HG03432 (cell line): ENCODE results near the gene ZSWIM3.
A peak's percentile ranks its signal among the peaks of the same experiment; 100 is the strongest.

Source experiments
- ATAC-seq: cut with Tn5 transposase; IDR thresholded peaks from one replicate; pipeline ENCODE4 v1.9.1; 2021; ENCODE audit warnings: mild to moderate bottlenecking, moderate library complexity; ENCODE audit not compliant: unreplicated experiment

The ZSWIM3 gene

GRCh38 chr20:45908084-45908483, 50.7 kb downstream of the ZSWIM3 start:
- no peak for ATAC-seq

- no peak for ATAC-seq
Measured at GRCh38 chr20:45909336-45909808, 52.0 kb downstream of the ZSWIM3 start.

GRCh38 chr20:45909817-45910669, 52.6 kb downstream of the ZSWIM3 start:
- no peak for ATAC-seq

- ATAC-seq: peak; percentile 89
Measured at GRCh38 chr20:45910670-45911485, 53.5 kb downstream of the ZSWIM3 start.

- ATAC-seq: no peak
Measured at GRCh38 chr20:45911486-45912343, 54.3 kb downstream of the ZSWIM3 start, which contains the start of gene PLTP. PLTP (minus strand) TSS chr20:45912155; CDS start chr20:45911452, 703 bp downstream.

GRCh38 chr20:45912344-45912682, 54.9 kb downstream of the ZSWIM3 start:
- no peak for ATAC-seq

- no peak for ATAC-seq
Measured at GRCh38 chr20:45913116-45913515, 55.7 kb downstream of the ZSWIM3 start.

GRCh38 chr20:45917790-45918141, 60.4 kb downstream of the ZSWIM3 start:
- no peak for ATAC-seq

GRCh38 chr20:45918182-45918737, 60.8 kb downstream of the ZSWIM3 start:
- ATAC-seq: no peak

- ATAC-seq: no peak
Measured at GRCh38 chr20:45918779-45919537, 61.5 kb downstream of the ZSWIM3 start.

GRCh38 chr20:45919542-45920399, 62.4 kb downstream of the ZSWIM3 start:
- no peak for ATAC-seq

GRCh38 chr20:45920462-45921336, 63.3 kb downstream of the ZSWIM3 start:
- ATAC-seq: no peak

GRCh38 chr20:45921337-45922189, 64.1 kb downstream of the ZSWIM3 start:
- no peak for ATAC-seq

- no peak for ATAC-seq
Measured at GRCh38 chr20:45924391-45925261, 67.2 kb downstream of the ZSWIM3 start.

- ATAC-seq: no peak
Measured at GRCh38 chr20:45925821-45926506, 68.5 kb downstream of the ZSWIM3 start.

- no peak for ATAC-seq
Measured at GRCh38 chr20:45926731-45927070, 69.3 kb downstream of the ZSWIM3 start.
